ENCODE data around the gene SH2B3.

- no peak for TF ChIP-seq CTCF (IDR thresholded peaks at IDR 0.05)
- TF ChIP-seq POLR2A (IDR thresholded peaks at IDR 0.05; ENCODE audit: low read depth), result no peak
- no peak for TF ChIP-seq POLR2AphosphoS5 (IDR thresholded peaks at IDR 0.05)
Observed at GRCh38 chr12:111424189-111424792, 18.6 kb downstream of the SH2B3 start.

Data from esophagus muscularis mucosa (tissue), 3 donors.